Measurements from ENCODE around the gene LIN54. TPM values are rescaled to one million over a fixed set of nuclear protein-coding genes. Genes with fewer than 3 reads are reported as not detected.
"Not testable (repeated sequence)": the region's sequence is repeated elsewhere in the genome, so short reads cannot be mapped to it uniquely, and the experiment has no call there.

Gene LIN54
- total RNA-seq, 2 donors from 2014 or later, result 2.0 to 2.9 TPM

DNA sequence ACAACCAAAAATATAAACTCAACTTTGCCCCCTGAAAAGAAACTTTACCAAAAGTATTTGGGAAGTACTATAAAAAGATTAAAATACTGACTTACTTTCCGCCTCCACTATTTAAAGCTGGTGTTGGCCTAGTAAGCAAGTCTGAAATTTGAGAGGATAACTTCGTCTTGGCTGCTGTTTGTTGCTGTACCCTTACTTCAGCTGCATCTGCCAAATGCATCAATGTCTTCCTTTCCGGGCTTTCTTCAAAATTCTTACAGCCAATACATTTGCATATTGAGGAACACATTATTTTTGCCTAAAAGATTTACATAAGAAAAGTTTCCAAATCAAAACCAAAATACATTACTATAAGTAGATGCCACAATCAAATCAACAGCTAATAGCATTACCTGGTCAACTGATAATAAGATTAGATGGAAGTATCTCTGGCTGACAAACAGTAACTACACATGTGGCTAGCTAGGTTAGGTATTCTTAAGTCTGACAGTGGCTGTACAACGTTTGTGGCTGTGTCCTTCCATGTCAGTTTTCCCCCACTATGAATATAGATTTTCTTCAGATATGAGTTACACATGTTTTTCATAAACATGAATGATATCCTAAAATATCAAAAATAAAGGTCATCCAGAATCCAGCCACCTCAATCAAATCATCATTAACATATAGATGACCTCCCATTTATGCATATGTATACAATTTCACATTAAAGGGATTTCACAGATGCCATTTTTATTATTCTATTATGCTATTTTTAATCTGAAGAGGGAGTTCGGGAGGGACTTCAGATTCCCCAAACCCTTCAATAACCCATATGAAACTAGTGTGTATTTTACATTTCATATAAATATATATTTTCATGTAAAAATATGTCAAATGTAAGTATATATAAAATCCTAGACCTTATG is 79.5 kb downstream of the LIN54 start:
- Histone ChIP-seq H3K9me3 (no peaks in the 10 kb centered on the region), H3K4me1 (no peaks in the 10 kb centered on the region), H3K4me3 (no peak overlapping the region), H3K27me3 (no peaks in the 10 kb centered on the region), H3K27ac (no peak overlapping the region), H3K36me3 (replicated peaks in 1 of 2; ENCODE audit: insufficient read depth in 1 of 2, low read depth in 2 of 2) (peaks cover 0 to 3% of the 10 kb centered on the region in 2 donors)
- 82 to 83% methylated on average over 5 of the region's 5 CpGs for WGBS, 2 donors
- no peak for DNase-seq
- ATAC-seq, result no peak
- no peak for TF ChIP-seq POLR2A (IDR thresholded peaks at IDR 0.05)
- TF ChIP-seq, protein P1, sequence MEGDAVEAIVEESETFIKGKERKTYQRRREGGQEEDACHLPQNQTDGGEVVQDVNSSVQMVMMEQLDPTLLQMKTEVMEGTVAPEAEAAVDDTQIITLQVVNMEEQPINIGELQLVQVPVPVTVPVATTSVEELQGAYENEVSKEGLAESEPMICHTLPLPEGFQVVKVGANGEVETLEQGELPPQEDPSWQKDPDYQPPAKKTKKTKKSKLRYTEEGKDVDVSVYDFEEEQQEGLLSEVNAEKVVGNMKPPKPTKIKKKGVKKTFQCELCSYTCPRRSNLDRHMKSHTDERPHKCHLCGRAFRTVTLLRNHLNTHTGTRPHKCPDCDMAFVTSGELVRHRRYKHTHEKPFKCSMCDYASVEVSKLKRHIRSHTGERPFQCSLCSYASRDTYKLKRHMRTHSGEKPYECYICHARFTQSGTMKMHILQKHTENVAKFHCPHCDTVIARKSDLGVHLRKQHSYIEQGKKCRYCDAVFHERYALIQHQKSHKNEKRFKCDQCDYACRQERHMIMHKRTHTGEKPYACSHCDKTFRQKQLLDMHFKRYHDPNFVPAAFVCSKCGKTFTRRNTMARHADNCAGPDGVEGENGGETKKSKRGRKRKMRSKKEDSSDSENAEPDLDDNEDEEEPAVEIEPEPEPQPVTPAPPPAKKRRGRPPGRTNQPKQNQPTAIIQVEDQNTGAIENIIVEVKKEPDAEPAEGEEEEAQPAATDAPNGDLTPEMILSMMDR (IDR thresholded peaks at IDR 0.05), result no peak
- intact Hi-C loops (cut with DNase I), result no loop called here

DNA sequence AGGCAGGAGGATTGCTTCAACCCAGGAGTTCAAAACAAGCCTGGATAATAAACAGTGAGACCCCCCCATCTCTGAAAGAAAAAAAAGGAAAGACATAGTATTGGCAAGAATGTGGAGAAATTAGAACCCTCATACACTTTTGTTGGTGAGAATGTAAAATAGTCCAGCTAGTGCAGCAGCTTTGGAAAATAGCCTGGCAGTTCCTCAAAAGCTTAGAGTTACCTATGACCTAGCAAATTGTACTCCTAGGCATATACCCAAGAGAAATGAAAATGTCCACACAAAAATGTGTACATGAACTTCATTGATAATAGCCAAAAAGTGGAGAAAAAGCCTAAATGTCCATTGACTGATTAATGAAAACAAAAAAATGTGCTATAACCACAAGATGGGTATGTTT is 88.8 kb downstream of the LIN54 start:
- intact Hi-C loops (cut with DNase I), result no loop called here
- Histone ChIP-seq H3K4me3 (no peak overlapping the region), H3K36me3 (replicated peaks in 1 of 2; ENCODE audit: insufficient read depth in 1 of 2, low read depth in 2 of 2) (no peaks in the 10 kb centered on the region), H3K9me3 (no peaks in the 10 kb centered on the region), H3K4me1 (no peaks in the 10 kb centered on the region), H3K27ac (no peak overlapping the region), H3K27me3 (no peaks in the 10 kb centered on the region)
- TF ChIP-seq, protein P1 (IDR thresholded peaks at IDR 0.05), result no peak
- TF ChIP-seq POLR2A (IDR thresholded peaks at IDR 0.05), result no peak
- DNase-seq (no peak), ATAC-seq (no peak)

DNA sequence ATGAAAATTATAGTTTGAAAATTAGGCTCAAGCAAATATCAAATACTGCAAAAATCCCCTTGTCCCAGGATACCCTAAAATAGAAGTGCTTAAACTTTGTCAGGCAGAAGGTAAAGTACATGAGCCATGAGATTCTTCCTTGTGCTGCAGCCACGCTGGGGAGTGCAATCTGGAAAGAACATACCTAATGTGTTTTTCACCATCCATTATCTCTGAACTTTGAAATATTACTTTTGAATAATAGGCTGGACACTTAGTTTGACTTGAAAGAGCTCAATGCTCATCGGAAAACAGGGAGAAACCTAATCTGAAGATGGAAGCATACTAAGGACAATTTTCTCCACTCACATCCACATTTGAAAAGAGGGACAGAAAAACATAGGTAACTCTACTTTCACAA is 91.2 kb downstream of the LIN54 start:
- H3K27me3 ChIP-seq, result no peaks in the 10 kb centered on the region
- H3K9me3 ChIP-seq, result no peaks in the 10 kb centered on the region
- no peak for ATAC-seq
- DNase-seq, result no peak
- no peak overlapping the region for H3K4me3 ChIP-seq
- TF ChIP-seq POLR2A (IDR thresholded peaks at IDR 0.05), result no peak
- TF ChIP-seq, protein P1 (IDR thresholded peaks at IDR 0.05), result no peak
- no peaks in the 10 kb centered on the region for H3K36me3 ChIP-seq (replicated peaks in 1 of 2; ENCODE audit: insufficient read depth in 1 of 2, low read depth in 2 of 2)
- 72 to 75% methylated on average over 2 of the region's 2 CpGs for WGBS, 2 donors
- no peaks in the 10 kb centered on the region for H3K4me1 ChIP-seq
- intact Hi-C loops (cut with DNase I), result no loop called here
- no peak overlapping the region for H3K27ac ChIP-seq

DNA sequence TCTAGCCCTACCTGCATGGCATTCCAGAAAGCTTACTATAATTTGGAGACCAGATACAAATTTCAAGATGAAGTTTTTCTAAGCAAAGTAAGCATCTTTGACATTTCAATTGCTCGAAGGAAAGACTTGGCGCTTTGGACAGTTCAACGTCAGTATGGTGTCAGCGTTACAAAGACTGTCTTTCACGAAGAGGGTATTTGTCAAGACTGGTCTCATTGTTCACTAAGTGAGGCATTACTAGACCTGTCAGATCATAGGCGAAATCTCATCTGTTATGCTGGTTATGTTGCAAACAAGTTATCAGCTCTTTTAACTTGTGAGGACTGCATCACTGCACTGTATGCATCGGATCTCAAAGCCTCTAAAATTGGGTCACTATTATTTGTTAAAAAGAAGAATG is 92.5 kb downstream of the LIN54 start:
- no peak overlapping the region for H3K4me3 ChIP-seq
- DNase-seq (no peak), ATAC-seq (no peak)
- H3K36me3 ChIP-seq (replicated peaks in 1 of 2; ENCODE audit: insufficient read depth in 1 of 2, low read depth in 2 of 2), result no peaks in the 10 kb centered on the region
- intact Hi-C loops (cut with DNase I), result no loop called here
- TF ChIP-seq, protein P1 (IDR thresholded peaks at IDR 0.05), result no peak
- no peak for TF ChIP-seq POLR2A (IDR thresholded peaks at IDR 0.05)
- H3K4me1 ChIP-seq, result no peaks in the 10 kb centered on the region
- no peak overlapping the region for H3K27ac ChIP-seq
- no peaks in the 10 kb centered on the region for H3K9me3 ChIP-seq
- H3K27me3 ChIP-seq, result no peaks in the 10 kb centered on the region
- 88 to 89% methylated on average over 7 of the region's 7 CpGs for WGBS, 2 donors

DNA sequence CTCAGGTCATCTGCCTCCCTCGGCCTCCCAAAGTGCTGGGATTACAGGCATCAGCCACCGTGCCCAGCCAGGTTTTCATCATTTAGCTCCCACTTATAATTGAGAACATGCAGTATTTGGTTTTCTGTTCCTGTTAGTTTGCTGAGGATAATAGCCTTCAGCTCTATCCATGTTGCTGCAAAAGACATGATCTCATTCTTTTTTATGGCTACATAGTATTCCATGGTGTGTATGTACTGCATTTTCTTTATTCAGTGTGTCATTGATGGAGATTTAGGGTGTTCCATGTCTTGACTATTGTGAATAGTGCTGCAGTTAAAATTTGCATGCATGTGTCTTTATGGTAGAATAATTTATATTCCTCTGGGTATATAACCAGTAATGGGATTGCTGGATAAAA is 96.7 kb downstream of the LIN54 start:
- H3K4me3 ChIP-seq; H3K27me3 ChIP-seq; intact Hi-C loops (cut with DNase I); H3K36me3 ChIP-seq (replicated peaks in 1 of 2; ENCODE audit: insufficient read depth in 1 of 2, low read depth in 2 of 2); ATAC-seq; DNase-seq; H3K4me1 ChIP-seq; H3K27ac ChIP-seq; H3K9me3 ChIP-seq: not testable (repeated sequence)
- 96 to 100% methylated on average over 2 of the region's 2 CpGs for WGBS, 2 donors
